HEK293 (cell line): Measurements from ENCODE around the gene TPSG1.

Experiments
- SP2 ChIP-seq: fragments of 450-650 bp; formaldehyde crosslinking; IDR thresholded peaks from 2 replicates; pipeline ENCODE4 v1.5.1; 2016; ENCODE audit warnings: missing biosample characterization, missing genetic modification characterization
- SP3 ChIP-seq: fragments of 450-650 bp; formaldehyde crosslinking; IDR thresholded peaks from 2 replicates; pipeline ENCODE4 v1.5.1; 2016; ENCODE audit warnings: missing biosample characterization, missing genetic modification characterization
- ZBTB1 ChIP-seq: fragments of 450-650 bp; formaldehyde crosslinking; IDR thresholded peaks from 2 replicates; pipeline ENCODE4 v1.5.1; 2016; ENCODE audit warnings: missing biosample characterization, missing genetic modification characterization
- ZNF514 ChIP-seq: fragments of 450-650 bp; formaldehyde crosslinking; IDR thresholded peaks from 2 replicates; pipeline ENCODE4 v1.5.1; 2016; ENCODE audit warnings: missing biosample characterization, missing genetic modification characterization
- ZNF76 ChIP-seq: fragments of 450-650 bp; formaldehyde crosslinking; IDR thresholded peaks from 2 replicates; pipeline ENCODE4; 2016; ENCODE audit warnings: low read depth, missing biosample characterization, missing genetic modification characterization, borderline replicate concordance
- ZNF768 ChIP-seq: fragments of 450-650 bp; formaldehyde crosslinking; IDR thresholded peaks from 2 replicates; pipeline ENCODE4 v1.5.1; 2018; ENCODE audit warnings: missing biosample characterization, mild to moderate bottlenecking, missing genetic modification characterization
- TF ChIP-seq, protein P1 (sequence below): fragments of 450-650 bp; formaldehyde crosslinking; IDR thresholded peaks from 2 replicates; pipeline ENCODE4 v1.5.1; 2017; ENCODE audit warnings: missing biosample characterization, missing genetic modification characterization
- TF ChIP-seq, protein P2 (sequence below): fragments of 450-650 bp; formaldehyde crosslinking; IDR thresholded peaks from 2 replicates; pipeline ENCODE4 v1.5.1; 2016; ENCODE audit warnings: missing biosample characterization, missing genetic modification characterization
- TF ChIP-seq, protein P3 (sequence below): fragments of 450-650 bp; formaldehyde crosslinking; IDR thresholded peaks from 2 replicates; pipeline ENCODE4 v1.5.1; 2016; ENCODE audit warnings: missing biosample characterization, missing genetic modification characterization
- TF ChIP-seq, protein P4 (sequence below): fragments of 450-650 bp; formaldehyde crosslinking; IDR thresholded peaks from 2 replicates; pipeline ENCODE4 v1.5.1; 2016; ENCODE audit warnings: missing biosample characterization, missing genetic modification characterization

DNA sequence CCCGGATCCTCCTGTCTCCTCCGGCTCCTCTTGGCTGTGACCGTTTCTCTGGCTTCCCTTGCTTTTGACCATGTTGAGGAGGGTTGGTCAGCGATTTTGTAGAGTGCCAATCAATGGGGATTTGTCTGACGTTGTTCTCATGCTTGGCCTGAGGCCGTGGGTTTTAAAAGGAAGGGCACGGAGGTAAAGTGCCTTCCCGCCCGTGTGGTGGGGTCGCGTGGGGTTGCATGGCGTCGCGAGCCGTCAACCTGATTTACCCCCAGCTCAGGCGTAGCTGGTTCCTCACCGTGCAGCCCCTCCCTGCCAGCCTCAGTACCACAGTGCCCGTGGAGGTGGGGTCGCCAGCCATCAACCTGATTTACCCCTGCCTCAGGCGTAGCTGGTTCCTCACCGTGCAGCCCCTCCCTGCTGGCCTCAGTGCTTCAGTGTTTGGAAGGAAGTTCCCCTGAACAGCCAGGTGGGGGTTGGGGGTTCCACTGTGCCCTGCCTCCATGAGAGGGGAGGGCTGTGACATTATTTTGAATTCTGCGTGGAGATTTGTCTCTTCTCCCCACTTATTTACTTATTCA is 20.5 kb upstream of the TPSG1 start:
- no peak for TF ChIP-seq ZNF76 (tag by site-specific recombination)
- TF ChIP-seq, protein P1, sequence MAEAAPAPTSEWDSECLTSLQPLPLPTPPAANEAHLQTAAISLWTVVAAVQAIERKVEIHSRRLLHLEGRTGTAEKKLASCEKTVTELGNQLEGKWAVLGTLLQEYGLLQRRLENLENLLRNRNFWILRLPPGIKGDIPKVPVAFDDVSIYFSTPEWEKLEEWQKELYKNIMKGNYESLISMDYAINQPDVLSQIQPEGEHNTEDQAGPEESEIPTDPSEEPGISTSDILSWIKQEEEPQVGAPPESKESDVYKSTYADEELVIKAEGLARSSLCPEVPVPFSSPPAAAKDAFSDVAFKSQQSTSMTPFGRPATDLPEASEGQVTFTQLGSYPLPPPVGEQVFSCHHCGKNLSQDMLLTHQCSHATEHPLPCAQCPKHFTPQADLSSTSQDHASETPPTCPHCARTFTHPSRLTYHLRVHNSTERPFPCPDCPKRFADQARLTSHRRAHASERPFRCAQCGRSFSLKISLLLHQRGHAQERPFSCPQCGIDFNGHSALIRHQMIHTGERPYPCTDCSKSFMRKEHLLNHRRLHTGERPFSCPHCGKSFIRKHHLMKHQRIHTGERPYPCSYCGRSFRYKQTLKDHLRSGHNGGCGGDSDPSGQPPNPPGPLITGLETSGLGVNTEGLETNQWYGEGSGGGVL (tag by site-specific recombination): no peak
- TF ChIP-seq, protein P2, sequence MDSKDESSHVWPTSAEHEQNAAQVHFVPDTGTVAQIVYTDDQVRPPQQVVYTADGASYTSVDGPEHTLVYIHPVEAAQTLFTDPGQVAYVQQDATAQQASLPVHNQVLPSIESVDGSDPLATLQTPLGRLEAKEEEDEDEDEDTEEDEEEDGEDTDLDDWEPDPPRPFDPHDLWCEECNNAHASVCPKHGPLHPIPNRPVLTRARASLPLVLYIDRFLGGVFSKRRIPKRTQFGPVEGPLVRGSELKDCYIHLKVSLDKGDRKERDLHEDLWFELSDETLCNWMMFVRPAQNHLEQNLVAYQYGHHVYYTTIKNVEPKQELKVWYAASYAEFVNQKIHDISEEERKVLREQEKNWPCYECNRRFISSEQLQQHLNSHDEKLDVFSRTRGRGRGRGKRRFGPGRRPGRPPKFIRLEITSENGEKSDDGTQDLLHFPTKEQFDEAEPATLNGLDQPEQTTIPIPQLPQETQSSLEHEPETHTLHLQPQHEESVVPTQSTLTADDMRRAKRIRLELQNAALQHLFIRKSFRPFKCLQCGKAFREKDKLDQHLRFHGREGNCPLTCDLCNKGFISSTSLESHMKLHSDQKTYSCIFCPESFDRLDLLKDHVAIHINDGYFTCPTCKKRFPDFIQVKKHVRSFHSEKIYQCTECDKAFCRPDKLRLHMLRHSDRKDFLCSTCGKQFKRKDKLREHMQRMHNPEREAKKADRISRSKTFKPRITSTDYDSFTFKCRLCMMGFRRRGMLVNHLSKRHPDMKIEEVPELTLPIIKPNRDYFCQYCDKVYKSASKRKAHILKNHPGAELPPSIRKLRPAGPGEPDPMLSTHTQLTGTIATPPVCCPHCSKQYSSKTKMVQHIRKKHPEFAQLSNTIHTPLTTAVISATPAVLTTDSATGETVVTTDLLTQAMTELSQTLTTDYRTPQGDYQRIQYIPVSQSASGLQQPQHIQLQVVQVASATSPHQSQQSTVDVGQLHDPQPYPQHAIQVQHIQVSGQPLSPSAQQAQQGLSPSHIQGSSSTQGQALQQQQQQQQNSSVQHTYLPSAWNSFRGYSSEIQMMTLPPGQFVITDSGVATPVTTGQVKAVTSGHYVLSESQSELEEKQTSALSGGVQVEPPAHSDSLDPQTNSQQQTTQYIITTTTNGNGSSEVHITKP: no peak
- TF ChIP-seq, protein P3, sequence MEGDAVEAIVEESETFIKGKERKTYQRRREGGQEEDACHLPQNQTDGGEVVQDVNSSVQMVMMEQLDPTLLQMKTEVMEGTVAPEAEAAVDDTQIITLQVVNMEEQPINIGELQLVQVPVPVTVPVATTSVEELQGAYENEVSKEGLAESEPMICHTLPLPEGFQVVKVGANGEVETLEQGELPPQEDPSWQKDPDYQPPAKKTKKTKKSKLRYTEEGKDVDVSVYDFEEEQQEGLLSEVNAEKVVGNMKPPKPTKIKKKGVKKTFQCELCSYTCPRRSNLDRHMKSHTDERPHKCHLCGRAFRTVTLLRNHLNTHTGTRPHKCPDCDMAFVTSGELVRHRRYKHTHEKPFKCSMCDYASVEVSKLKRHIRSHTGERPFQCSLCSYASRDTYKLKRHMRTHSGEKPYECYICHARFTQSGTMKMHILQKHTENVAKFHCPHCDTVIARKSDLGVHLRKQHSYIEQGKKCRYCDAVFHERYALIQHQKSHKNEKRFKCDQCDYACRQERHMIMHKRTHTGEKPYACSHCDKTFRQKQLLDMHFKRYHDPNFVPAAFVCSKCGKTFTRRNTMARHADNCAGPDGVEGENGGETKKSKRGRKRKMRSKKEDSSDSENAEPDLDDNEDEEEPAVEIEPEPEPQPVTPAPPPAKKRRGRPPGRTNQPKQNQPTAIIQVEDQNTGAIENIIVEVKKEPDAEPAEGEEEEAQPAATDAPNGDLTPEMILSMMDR (tag by site-specific recombination): no peak
- TF ChIP-seq SP2 (tag by site-specific recombination): no peak
- TF ChIP-seq SP3 (tag by site-specific recombination): no peak
- TF ChIP-seq, protein P4, sequence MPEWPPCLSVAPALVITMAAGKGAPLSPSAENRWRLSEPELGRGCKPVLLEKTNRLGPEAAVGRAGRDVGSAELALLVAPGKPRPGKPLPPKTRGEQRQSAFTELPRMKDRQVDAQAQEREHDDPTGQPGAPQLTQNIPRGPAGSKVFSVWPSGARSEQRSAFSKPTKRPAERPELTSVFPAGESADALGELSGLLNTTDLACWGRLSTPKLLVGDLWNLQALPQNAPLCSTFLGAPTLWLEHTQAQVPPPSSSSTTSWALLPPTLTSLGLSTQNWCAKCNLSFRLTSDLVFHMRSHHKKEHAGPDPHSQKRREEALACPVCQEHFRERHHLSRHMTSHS: no peak
- TF ChIP-seq ZBTB1 (tag by site-specific recombination): no peak
- TF ChIP-seq ZNF514 (tag by site-specific recombination): no peak
- TF ChIP-seq ZNF768: no peak
